ENCODE measurements around the gene TCFL5. TPM values are rescaled to one million over a fixed set of nuclear protein-coding genes. Genes with fewer than 3 reads are reported as not detected.

Gene TCFL5
- total RNA-seq, 1 experiment from 2014 or later, result 20.4 TPM

GRCh38 chr20:62889411-62889810 lies 27.8 kb upstream of the TCFL5 start:
- TF ChIP-seq CTCF (IDR thresholded peaks at IDR 0.05), result no peak
- no peak for TF ChIP-seq ATF3 (CRISPR knock-in tag; conservative IDR thresholded peaks at IDR 0.05)
- TF ChIP-seq ATF2 (CRISPR knock-in tag; IDR thresholded peaks at IDR 0.05; ENCODE audit: borderline replicate concordance, low read depth), result no peak
- no peak for TF ChIP-seq ZNF121 (CRISPR knock-in tag; IDR thresholded peaks at IDR 0.05)
- no peak for TF ChIP-seq AFF4 (CRISPR knock-in tag; IDR thresholded peaks at IDR 0.05; ENCODE audit: borderline replicate concordance)
- TF ChIP-seq TEAD1 (CRISPR knock-in tag; IDR thresholded peaks at IDR 0.05), result no peak
- TF ChIP-seq ELF4 (CRISPR knock-in tag; IDR thresholded peaks at IDR 0.05; ENCODE audit: low read depth), result no peak
- no peak for TF ChIP-seq STAT6 (CRISPR knock-in tag; conservative IDR thresholded peaks at IDR 0.05; ENCODE audit: low read depth)
- no peak for TF ChIP-seq HMGA2 (CRISPR knock-in tag; IDR thresholded peaks at IDR 0.05)
- TF ChIP-seq GRHL2 (CRISPR knock-in tag; IDR thresholded peaks at IDR 0.05; ENCODE audit: insufficient replicate concordance, severe bottlenecking), result no peak
- TF ChIP-seq KAT7 (CRISPR knock-in tag; IDR thresholded peaks at IDR 0.05; ENCODE audit: borderline replicate concordance), result no peak
- TF ChIP-seq ZNF396 (CRISPR knock-in tag; IDR thresholded peaks at IDR 0.05; ENCODE audit: borderline replicate concordance), result no peak
- no peak for TF ChIP-seq ARID4B (CRISPR knock-in tag; IDR thresholded peaks at IDR 0.05; ENCODE audit: borderline replicate concordance)
- no peak for TF ChIP-seq MLX (CRISPR knock-in tag; IDR thresholded peaks at IDR 0.05)
- Mint-ChIP-seq H3K9me3 (no peaks in the 10 kb centered on the region), H3K27me3 (ENCODE audit: low read depth) (no peaks in the 10 kb centered on the region; the same call in 1 of the 2 replicates), H3K36me3 (peaks cover 78% of the 10 kb centered on the region), H3K4me1 (peaks cover 26% of the 10 kb centered on the region), H3K4me3 (no peak overlapping the region), H3K27ac (no peak overlapping the region)
- ChIA-PET CTCF (interaction anchor here (0.5 to 2.9 kb wide), 2 partner anchors 11 to 43 kb away, joined by 3 to 11 read pairs; no protein-coding TSS in a partner anchor), POLR2A (no interaction called here)
- DNase-seq (ENCODE audit: low spot score) (no peak), ATAC-seq (no peak)

All from WTC11 (cell line).